GM23248 (cell line): ENCODE data around the gene ANKRD27. TPM values are rescaled to one million over a fixed set of nuclear protein-coding genes. Genes with fewer than 3 reads are reported as not detected.
"Not testable (repeated sequence)": the region's sequence is repeated elsewhere in the genome, so short reads cannot be mapped to it uniquely, and the experiment has no call there.

Source experiments
- DNase-seq: peaks from one replicate; pipeline ENCODE4 v3.0.0-alpha.2; 2015
- H2AFZ ChIP-seq: fragments of 200-600 bp; sonication (generic); 2 replicates; pipeline ENCODE4 v1.6.1; 2016; ENCODE audit warnings: antibody characterized with exemption
- H3F3A ChIP-seq: fragments of 200-600 bp; sonication (generic); 2 replicates; pipeline ENCODE4 v1.6.1; 2016; ENCODE audit warnings: mild to moderate bottlenecking, antibody characterized with exemption, mixed run types; ENCODE audit not compliant: insufficient read depth
- H3K27ac ChIP-seq: fragments of 200-600 bp; sonication (generic); 2 replicates; pipeline ENCODE4 v1.5.1; 2016; ENCODE audit warnings: mild to moderate bottlenecking
- H3K27me3 ChIP-seq: fragments of 200-600 bp; sonication (generic); replicated peaks from 2 replicates; pipeline ENCODE4 v1.6.1; 2016; ENCODE audit warnings: mild to moderate bottlenecking; ENCODE audit not compliant: insufficient read depth
- H3K36me3 ChIP-seq: fragments of 200-600 bp; sonication (generic); 2 replicates; pipeline ENCODE4 v1.6.1; 2016; ENCODE audit warnings: low read depth, mild to moderate bottlenecking
- H3K4me1 ChIP-seq: fragments of 200-600 bp; sonication (generic); 2 replicates; pipeline ENCODE4 v1.6.1; 2016; ENCODE audit warnings: mild to moderate bottlenecking; ENCODE audit not compliant: insufficient read depth
- H3K4me2 ChIP-seq: fragments of 200-600 bp; sonication (generic); one replicate; pipeline ENCODE4 v1.6.1; 2016; ENCODE audit warnings: mild to moderate bottlenecking; ENCODE audit not compliant: unreplicated experiment
- H3K4me3 ChIP-seq: fragments of 200-600 bp; sonication (generic); 2 replicates; pipeline ENCODE4 v1.5.1; 2016; ENCODE audit warnings: mild to moderate bottlenecking
- H3K79me2 ChIP-seq: fragments of 200-600 bp; sonication (generic); 2 replicates; pipeline ENCODE4 v1.6.1; 2016; ENCODE audit warnings: mild to moderate bottlenecking; ENCODE audit not compliant: insufficient read depth
- H3K9ac ChIP-seq: fragments of 200-600 bp; sonication (generic); 2 replicates; pipeline ENCODE4 v1.6.1; 2016; ENCODE audit warnings: mild to moderate bottlenecking
- H3K9me2 ChIP-seq: fragments of 200-600 bp; sonication (generic); 2 replicates; pipeline ENCODE4 v1.6.1; 2016; ENCODE audit warnings: mixed run types, mild to moderate bottlenecking, moderate library complexity; ENCODE audit not compliant: insufficient read depth
- H3K9me3 ChIP-seq: fragments of 200-600 bp; sonication (generic); one replicate; pipeline ENCODE4 v1.6.1; 2017; ENCODE audit warnings: low read depth
- H4K20me1 ChIP-seq: fragments of 200-600 bp; sonication (generic); 2 replicates; pipeline ENCODE4 v1.6.0; 2016; ENCODE audit not compliant: insufficient read depth
- EZH2 ChIP-seq: fragments of 200-600 bp; sonication (generic); IDR thresholded peaks from 2 replicates; pipeline ENCODE4 v1.6.1; 2018; ENCODE audit warnings: antibody characterized with exemption, mild to moderate bottlenecking; ENCODE audit not compliant: insufficient read depth, poor library complexity, severe bottlenecking
- EZH2phosphoT487 ChIP-seq: fragments of 200-600 bp; sonication (generic); IDR thresholded peaks from 2 replicates; pipeline ENCODE4 v1.6.1; 2018; ENCODE audit warnings: antibody characterized with exemption, moderate library complexity, mild to moderate bottlenecking, low read depth; ENCODE audit not compliant: insufficient read depth
- WGBS, 2 experiments: methylation state at CpG; one replicate each; pipeline ENCODE4 v1.1.6; 2015 to 2017; ENCODE audit warnings: low lambda C conversion rate in 2 of 2, low coverage in 1 of 2; ENCODE audit errors: missing lambda C conversion rate in 2 of 2; 5-methylcytosine and 5-hydroxymethylcytosine counted together
- in situ Hi-C: fragments of 300-500 bp; cut with MboI; formaldehyde crosslinking; loops from 2 replicates; pipeline ENCODE4 v1.15.0; 2020
- polyA plus RNA-seq: library from polyadenylated mRNA; unstranded; fragments of >200 nt; fragmentation: Nextera tagmentation; extraction: Ambion mirVana; gene quantifications from 2 replicates; pipeline ENCODE4 v1.2.1, GENCODE V29; 2016
- total RNA-seq: library from RNA; depleted of rRNA; stranded (reverse); fragments of >200 nt; shearing (Covaris generic); gene quantifications from 2 replicates; pipeline ENCODE4 v1.2.3, GENCODE V29; 2014

ANKRD27 gene
- total and polyA plus RNA-seq, 2 experiments from 2014 or later = 17.9 to 27.5 TPM

GRCh38 chr19:32718286-32718685, 43.3 kb upstream of the ANKRD27 start:
- H3K9ac ChIP-seq = no peak overlapping the region
- in situ Hi-C loops = no loop called here
- H3K79me2 ChIP-seq = no peaks in the 10 kb centered on the region
- no peak for DNase-seq
- peaks cover 2% of the 10 kb centered on the region; the same call in 1 of the 2 replicates for H4K20me1 ChIP-seq
- WGBS, 2 experiments = 78 to 82% methylated on average over 7 of the region's 7 CpGs
- no peaks in the 10 kb centered on the region for H3K9me2 ChIP-seq
- no peak overlapping the region for H3K4me3 ChIP-seq
- no peak overlapping the region for H3K27ac ChIP-seq
- H3K27me3 ChIP-seq = no peaks in the 10 kb centered on the region
- no peak overlapping the region for H3K4me2 ChIP-seq
- H3K36me3 ChIP-seq = peaks cover 4% of the 10 kb centered on the region
- H3K9me3 ChIP-seq = no peaks in the 10 kb centered on the region
- no peaks in the 10 kb centered on the region for H3K4me1 ChIP-seq
- H2AFZ ChIP-seq = no peak overlapping the region
- TF ChIP-seq EZH2 = no peak
- TF ChIP-seq EZH2phosphoT487 = no peak
- H3F3A ChIP-seq = no peaks in the 10 kb centered on the region

DNA sequence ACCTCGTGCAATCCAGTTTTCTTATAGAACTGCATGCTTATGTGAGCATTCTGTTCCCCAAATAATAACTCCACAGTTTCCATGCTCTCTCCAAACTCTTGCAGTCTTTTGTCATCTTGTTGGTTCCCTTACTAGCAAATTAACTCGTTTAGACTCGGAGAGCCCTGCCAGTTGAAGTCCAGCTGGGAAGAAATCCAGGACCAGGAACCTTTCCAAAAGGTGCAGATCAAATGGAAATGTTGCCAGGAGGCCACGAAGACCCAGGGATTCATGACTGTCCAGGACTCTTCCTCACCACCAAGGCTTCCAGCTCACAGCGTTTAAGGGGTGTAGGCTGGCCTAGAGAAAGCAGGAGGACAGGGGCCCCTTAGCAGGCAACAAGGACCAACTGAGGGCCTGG, 42.5 kb upstream of the ANKRD27 start:
- in situ Hi-C loops = no loop called here
- Histone ChIP-seq H3K9me3 (no peaks in the 10 kb centered on the region), H3F3A (no peaks in the 10 kb centered on the region), H3K4me3 (no peak overlapping the region), H3K79me2 (no peaks in the 10 kb centered on the region), H3K27me3 (no peaks in the 10 kb centered on the region), H3K36me3 (peaks cover 10% of the 10 kb centered on the region), H4K20me1 (peaks cover 2% of the 10 kb centered on the region; the same call in 1 of the 2 replicates), H3K4me2 (no peak overlapping the region), H3K9ac (no peak overlapping the region), H3K4me1 (no peaks in the 10 kb centered on the region), H3K9me2 (no peaks in the 10 kb centered on the region), H2AFZ (no peak overlapping the region), H3K27ac (no peak overlapping the region)
- TF ChIP-seq EZH2 (no peak), EZH2phosphoT487 (no peak)
- WGBS, 2 experiments = 67 to 76% methylated on average over 5 of the region's 5 CpGs
- DNase-seq = no peak

GRCh38 chr19:32716203-32716602, 41.2 kb upstream of the ANKRD27 start:
- H3K4me3 ChIP-seq, H3K9me3 ChIP-seq, H3K79me2 ChIP-seq, H3F3A ChIP-seq, H2AFZ ChIP-seq, H3K9me2 ChIP-seq, H3K4me2 ChIP-seq, H3K9ac ChIP-seq, in situ Hi-C loops, H3K27ac ChIP-seq, DNase-seq, H3K4me1 ChIP-seq, H3K27me3 ChIP-seq, H4K20me1 ChIP-seq: not testable (repeated sequence)
- peaks cover 13% of the 10 kb centered on the region for H3K36me3 ChIP-seq
- WGBS, 2 experiments = 89 to 91% methylated on average over 6 to 7 of the region's 7 CpGs

- no peak for DNase-seq
- Histone ChIP-seq H3K9ac (no peak overlapping the region), H3K79me2 (peaks cover 35% of the 10 kb centered on the region), H3K9me2 (no peaks in the 10 kb centered on the region), H3K4me2 (no peak overlapping the region), H3K27me3 (no peaks in the 10 kb centered on the region), H3K36me3 (peaks cover 13% of the 10 kb centered on the region), H3K27ac (no peak overlapping the region), H4K20me1 (peaks cover 2% of the 10 kb centered on the region; the same call in 1 of the 2 replicates), H2AFZ (no peak overlapping the region), H3K9me3 (no peaks in the 10 kb centered on the region), H3F3A (no peaks in the 10 kb centered on the region), H3K4me3 (no peak overlapping the region), H3K4me1 (no peaks in the 10 kb centered on the region)
- in situ Hi-C loops = no loop called here
- TF ChIP-seq EZH2phosphoT487 (no peak), EZH2 (no peak)
- WGBS, 2 experiments = 98 to 99% methylated on average over 6 of the region's 6 CpGs
Measured at GRCh38 chr19:32711747-32712146, 36.8 kb upstream of the ANKRD27 start.

DNA sequence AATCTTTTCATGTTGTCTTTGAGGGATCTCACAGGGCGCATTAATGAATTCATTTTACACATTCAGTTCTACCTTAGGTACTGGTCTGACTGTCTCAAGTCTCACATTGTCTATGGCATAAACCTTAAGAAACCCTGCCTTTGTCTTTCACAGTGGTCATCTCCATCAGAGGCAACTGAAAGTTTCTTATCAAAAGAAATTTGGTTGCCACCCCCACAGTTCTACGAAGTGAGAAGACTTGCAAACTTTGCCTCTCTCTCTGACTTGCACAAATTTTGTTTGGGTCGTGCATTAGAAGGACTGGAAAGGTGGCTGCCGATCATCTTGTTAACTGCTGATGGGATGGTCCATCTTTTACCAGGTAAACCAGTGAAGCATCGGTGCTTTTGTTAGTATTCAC, 34.1 kb upstream of the ANKRD27 start:
- Histone ChIP-seq H3K9ac (no peak overlapping the region), H3K79me2 (peaks cover 62% of the 10 kb centered on the region), H3K4me1 (no peaks in the 10 kb centered on the region), H3K4me2 (no peak overlapping the region), H3K9me2 (no peaks in the 10 kb centered on the region), H4K20me1 (peaks cover 2% of the 10 kb centered on the region; the same call in 1 of the 2 replicates), H3K27me3 (no peaks in the 10 kb centered on the region), H3K36me3 (peaks cover 24% of the 10 kb centered on the region), H2AFZ (no peak overlapping the region), H3K4me3 (no peak overlapping the region), H3F3A (no peaks in the 10 kb centered on the region), H3K9me3 (no peaks in the 10 kb centered on the region), H3K27ac (no peak overlapping the region)
- 87 to 88% methylated on average over 5 of the region's 5 CpGs for WGBS, 2 experiments
- no peak for DNase-seq
- TF ChIP-seq EZH2 (no peak), EZH2phosphoT487 (no peak)
- in situ Hi-C loops = no loop called here
